ENCODE measurements around the gene CDHR5. TPM values are rescaled to one million over a fixed set of nuclear protein-coding genes. Genes with fewer than 3 reads are reported as not detected.
A peak's percentile ranks its signal among the peaks of the same experiment; 100 is the strongest.
"Not testable (repeated sequence)": the region's sequence is repeated elsewhere in the genome, so short reads cannot be mapped to it uniquely, and the experiment has no call there.

Gene CDHR5, protein sequence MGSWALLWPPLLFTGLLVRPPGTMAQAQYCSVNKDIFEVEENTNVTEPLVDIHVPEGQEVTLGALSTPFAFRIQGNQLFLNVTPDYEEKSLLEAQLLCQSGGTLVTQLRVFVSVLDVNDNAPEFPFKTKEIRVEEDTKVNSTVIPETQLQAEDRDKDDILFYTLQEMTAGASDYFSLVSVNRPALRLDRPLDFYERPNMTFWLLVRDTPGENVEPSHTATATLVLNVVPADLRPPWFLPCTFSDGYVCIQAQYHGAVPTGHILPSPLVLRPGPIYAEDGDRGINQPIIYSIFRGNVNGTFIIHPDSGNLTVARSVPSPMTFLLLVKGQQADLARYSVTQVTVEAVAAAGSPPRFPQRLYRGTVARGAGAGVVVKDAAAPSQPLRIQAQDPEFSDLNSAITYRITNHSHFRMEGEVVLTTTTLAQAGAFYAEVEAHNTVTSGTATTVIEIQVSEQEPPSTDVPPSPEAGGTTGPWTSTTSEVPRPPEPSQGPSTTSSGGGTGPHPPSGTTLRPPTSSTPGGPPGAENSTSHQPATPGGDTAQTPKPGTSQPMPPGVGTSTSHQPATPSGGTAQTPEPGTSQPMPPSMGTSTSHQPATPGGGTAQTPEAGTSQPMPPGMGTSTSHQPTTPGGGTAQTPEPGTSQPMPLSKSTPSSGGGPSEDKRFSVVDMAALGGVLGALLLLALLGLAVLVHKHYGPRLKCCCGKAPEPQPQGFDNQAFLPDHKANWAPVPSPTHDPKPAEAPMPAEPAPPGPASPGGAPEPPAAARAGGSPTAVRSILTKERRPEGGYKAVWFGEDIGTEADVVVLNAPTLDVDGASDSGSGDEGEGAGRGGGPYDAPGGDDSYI
- polyA plus RNA-seq (ENCODE audit: insufficient read length in 4 of 4): 10 to 100 TPM; 24.9 to 49.2 (median 41.9) TPM

DNA sequence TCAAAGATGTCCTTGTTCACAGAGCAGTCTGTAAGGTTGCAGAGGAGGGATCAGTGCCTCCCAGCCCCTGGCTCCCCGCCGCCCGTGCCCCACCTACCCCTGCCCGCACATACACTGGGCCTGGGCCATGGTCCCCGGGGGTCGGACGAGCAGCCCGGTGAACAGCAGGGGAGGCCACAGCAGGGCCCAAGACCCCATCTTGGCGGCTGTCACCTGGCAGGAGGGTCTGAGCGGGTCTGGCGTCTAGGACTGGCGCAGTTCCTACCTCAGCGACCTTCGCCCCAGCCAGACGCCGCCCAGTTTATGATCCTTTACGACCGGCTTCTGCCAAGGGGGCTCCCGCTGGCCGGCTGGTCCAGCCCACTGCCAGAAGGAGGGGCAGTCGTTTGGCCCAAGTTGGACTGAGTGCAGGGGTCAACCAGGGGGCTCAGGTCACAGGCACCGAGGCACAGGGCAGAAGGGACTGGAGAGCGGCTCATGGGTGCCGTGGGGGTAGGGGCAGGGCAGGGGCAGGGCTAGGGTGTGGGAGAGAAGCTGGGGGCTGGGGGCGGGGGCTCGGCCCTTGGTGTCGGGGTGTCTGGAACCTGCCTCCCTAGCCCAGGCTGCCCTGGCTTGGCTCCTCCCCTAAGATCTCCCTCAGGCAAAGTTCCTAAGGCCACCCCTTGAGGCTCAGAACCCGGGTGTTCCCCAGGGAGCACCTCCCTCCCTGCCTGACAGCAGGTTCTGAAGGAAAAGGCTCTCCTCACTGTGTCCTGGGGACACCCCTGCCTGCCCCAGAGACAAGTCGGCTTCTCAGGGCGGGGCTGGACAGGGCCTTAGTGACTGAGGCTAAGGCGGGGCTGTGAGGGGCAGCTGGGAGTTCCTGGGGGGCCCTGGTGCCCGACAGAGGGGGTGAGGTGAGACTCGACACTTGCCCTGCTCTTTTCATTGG, at the start of gene CDHR5:
Gene CDHR5, minus strand, starts transcription at position 251 of the 931 bp plus-strand sequence. Its CDS starts 53 bp downstream, at position 198.
- no peak for DNase-seq (ENCODE audit: low read depth in 4 of 4, low spot score in 2 of 4)

DNA sequence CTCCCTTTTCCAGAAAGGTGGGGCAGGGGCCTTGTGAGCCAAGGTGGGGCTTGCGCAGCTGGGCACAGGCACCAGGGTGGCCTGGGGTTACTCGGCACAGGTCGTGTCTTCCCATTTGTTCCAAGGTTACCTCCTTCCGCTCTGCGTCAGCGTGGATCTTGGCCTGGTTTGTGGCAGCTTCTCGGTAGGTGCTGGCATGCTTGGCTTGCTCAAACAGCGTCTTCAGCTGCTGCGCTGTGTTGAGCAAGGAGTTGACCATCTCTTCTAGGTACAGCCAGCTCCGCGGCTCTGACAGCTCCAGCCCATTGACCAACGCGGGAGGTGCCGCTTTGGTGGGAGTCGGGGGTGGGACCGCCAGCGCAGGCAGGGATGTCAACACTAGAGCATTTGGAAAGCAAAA, 49.7 kb upstream of the CDHR5 start:
- no peak for DNase-seq (ENCODE audit: low read depth in 4 of 4, low spot score in 2 of 4)

DNA sequence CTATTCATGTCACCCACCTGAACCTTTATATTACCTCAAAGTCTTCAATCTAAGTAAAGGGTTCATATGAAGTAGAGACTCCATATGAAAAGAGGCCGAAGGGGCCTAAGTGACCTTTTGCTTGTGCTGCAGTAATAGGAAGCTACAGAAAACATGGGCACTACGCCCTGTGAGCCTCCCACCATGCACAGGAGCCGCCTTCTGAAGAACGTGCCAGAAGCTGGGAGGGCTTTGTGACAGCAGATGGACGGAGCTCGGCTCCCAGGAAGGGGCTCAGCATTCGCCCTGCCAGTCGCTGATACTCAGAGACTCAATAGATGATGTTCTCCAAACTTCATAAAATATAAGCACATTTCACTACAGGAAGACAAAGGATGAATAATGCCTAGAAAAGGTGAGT, 49.1 kb upstream of the CDHR5 start:
- DNase-seq (ENCODE audit: low read depth in 4 of 4, low spot score in 2 of 4): no peak

DNA sequence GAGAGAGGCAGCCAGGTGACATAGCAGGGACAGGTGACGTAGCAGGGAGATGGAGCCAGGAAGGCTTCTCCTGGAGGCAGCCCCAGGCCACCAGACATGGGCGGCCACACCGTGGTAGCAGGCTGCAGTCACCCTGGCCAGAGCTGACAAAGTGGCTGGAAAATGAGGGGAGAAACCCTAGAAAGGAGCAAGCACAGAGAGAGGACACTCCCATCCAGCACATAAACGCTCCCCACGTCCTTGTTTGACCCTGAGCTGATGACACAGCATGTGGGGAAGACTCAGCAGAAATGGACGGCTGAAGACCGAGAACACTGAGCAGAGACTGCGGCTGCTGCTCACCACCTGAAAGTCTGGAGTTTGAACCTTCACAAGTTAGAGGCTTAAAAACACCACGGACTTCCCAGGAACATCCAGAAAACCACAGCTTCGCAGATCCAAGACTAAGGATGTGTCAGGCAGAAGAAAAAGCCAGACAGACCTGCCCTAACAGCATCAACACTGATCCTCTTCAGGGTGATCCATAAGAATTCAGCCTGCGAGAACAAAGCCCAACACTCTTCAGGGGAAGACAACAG, 41.0 kb upstream of the CDHR5 start:
- no peak for DNase-seq (ENCODE audit: low read depth in 4 of 4, low spot score in 2 of 4)

DNA sequence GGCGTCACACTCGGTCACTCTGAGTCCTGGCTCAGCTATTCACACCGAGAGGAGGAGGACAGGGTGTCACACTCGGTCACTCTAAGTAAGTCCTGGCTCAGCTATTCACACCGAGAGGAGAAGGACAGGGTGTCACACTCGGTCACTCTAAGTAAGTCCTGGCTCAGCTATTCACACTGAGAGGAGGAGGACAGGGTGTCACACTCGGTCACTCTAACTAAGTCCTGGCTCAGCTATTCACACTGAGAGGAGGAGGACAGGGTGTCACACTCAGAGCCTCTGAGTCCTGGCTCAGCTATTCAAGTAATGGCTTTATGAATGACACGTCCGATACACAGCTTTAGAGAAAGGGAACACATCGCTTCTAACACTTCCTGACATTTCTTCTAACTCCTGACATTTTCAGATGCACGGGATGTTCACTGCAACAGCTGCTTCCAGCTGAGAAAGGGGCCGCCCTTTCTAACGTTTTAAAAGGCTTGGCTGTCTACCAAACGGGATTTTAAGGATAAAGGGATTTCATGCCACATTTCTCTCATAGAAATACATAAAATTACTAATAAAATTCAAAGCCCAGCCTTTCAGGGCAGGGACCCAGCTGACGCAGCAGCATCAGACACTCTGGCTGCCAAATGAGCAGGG, 40.4 kb upstream of the CDHR5 start:
- peak in 3 of 4 donors; percentile 23 to 37 (median 24) for DNase-seq (ENCODE audit: low read depth in 4 of 4, low spot score in 2 of 4)

DNA sequence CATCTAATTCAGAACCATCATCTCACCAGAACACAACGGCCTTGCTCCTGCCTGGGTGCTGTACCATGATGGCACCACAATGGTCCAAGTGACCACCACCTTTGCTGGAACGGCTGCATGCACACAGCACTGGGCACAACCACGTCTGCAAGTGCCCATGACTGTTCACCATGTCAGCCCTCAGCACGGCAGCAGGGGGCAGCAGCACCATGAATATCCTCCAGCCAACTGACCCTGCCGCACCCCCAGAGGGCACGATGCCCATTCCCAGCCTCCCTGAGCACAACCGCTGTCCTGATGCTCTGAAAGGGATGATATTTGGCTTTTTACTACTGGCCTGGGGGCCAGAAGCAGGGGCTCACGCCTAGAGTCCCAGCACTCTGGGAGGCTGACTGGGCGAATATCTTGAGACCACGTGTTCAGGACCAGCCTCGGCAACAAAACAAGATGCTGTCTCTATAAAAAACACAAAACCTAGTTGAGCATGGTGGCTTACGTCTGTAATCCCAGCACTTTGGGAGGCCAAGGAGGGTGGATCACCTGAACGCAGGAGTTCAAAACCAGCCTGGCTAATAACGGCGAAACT, 38.0 kb upstream of the CDHR5 start:
- DNase-seq (ENCODE audit: low read depth in 4 of 4, low spot score in 2 of 4): no peak

DNA sequence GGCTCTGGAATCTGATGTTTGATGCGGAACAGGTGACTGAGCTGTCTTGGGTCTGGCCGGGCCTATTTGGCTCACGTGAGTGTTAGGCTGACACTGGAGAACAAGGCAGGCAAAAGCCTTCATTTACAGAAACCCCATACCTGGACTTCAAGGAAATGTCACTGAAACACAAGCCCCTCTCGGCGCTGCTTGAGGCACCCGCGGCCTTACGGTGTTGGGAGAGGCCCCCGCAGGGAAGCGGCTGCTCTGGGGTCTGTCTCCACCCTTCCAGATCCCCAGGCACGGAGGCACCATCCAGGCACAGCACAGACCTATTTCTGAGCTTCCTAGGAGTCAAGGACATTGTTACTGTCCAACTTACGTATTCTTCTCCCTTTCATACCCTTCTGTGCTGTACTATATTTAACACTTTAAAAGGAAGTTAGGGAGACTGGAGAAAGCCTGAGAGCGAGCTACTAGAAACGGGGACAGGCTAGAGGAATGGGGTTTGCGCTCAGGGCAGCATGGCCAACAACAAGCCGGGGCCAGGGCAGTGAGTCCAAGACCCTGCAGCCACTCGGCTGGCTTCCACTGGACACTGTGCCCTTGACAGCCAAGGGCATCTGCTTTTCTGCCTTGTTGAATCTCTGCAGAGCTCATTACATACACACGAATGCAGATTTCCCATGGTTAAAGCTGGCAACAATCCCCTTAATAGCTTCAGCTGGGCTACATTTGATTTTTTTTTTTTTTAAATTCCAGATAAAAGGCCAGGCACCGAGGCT, 36.1 kb upstream of the CDHR5 start:
- DNase-seq (ENCODE audit: low read depth in 4 of 4, low spot score in 2 of 4): no peak

DNA sequence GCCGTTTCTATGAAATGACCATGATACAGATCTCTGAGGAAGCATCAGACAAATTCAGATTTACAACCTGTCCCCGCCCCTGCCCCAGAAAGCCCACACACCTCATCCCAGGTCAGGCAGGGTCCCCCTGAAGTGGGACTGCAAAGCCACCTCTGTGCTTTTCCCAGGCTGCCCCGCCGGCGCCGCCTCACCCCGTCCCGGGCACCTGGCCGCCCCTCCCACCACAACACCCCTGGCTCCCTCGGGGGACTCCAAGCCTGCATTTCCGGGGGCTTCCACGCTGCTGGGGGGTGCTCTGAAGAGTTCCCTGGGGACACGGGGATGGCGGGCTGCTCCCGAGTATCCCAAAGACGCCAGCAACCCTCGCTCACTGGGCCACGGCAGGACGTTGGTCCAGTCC, 35.5 kb upstream of the CDHR5 start:
- DNase-seq (ENCODE audit: low read depth in 4 of 4, low spot score in 2 of 4): no peak

DNA sequence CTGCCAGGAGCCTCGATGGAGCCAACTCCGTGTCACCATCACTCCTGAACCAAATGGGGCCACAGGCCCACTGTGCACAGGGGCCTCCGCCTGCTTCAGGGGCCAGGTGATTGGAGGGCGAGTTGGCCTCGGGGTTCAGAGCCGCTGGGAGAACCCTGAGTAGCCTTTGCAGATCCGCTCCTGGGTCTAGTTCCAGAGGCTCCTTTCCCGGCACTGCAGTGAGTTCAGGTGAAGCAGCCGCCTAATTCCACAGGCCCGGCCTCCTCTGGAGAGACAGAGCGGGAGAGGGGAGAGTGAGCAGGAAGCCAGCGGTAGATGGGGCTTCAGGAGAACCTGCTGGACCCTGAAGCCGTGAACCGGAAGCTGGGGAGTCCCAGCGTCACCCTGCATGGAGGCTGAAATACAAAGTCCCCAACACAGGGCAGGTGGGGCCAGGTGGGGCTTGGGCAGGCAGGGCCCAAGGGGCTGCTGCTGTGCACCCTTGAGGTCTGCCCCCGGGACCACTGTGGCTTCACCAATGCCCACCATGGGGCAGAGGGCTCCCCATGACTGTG, 34.9 kb upstream of the CDHR5 start:
- DNase-seq (ENCODE audit: low read depth in 4 of 4, low spot score in 2 of 4): no peak

DNA sequence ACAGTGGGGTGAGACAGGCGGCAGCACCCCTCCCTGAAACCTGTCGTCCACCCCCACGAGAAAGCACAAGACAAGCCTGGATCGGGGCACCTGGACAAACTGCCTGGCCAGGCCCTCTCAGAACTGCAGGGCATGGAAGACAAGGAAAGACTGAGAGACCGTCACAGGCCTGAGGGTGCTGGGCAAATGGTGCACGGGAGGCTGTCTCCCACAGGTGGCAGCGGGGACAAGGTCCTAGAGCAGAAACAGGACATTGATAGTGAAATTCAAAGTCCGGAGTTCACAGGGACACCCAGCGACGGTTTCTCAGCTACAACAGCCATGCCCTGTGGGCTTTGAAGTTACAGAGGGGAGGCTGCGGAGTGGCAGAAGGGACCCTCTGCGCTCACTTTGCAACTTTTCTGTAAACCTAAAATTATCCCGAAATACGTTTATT, 33.0 kb upstream of the CDHR5 start:
- no peak for DNase-seq (ENCODE audit: low read depth in 4 of 4, low spot score in 2 of 4)

DNA sequence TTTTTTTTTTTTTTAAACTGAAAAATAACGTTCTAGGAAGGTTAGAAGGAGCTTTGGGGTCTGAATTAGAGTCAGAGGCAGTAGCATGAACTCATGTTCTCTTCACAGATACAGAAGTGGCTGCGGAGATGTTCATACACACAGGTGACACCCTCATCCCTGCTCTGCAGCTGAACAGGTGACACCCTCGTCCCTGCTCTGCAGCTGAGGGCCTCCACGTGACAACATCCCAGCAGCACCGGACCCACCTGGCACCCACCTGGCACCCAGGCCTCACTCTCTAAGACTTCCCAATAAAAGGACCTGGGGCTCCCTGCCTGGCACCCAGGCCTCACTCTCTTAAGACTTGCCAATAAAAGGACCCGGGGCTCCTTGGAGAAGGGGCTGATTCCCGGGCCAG, 32.1 kb upstream of the CDHR5 start:
- DNase-seq (ENCODE audit: low read depth in 4 of 4, low spot score in 2 of 4): no peak

DNA sequence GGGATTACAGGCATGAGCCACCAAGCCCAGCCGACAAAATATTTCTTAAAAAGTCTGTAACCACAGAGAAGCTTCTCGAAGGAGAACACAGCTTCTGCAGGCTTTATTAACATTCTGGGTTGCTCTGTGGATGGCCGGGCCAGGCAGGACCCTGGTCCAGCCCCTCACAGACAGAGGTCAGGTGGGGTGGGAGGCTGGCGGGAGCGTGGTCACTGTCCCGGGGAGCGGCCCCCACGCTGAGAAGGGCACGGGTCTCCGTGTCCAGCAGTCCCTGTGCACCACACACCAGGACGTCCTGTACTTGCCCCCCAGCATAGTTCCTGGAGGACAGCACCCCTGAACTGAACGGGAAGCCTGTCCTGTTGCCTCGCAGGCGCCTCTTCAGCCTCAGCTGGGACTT, 31.7 kb upstream of the CDHR5 start:
- DNase-seq (ENCODE audit: low read depth in 4 of 4, low spot score in 2 of 4): no peak

DNA sequence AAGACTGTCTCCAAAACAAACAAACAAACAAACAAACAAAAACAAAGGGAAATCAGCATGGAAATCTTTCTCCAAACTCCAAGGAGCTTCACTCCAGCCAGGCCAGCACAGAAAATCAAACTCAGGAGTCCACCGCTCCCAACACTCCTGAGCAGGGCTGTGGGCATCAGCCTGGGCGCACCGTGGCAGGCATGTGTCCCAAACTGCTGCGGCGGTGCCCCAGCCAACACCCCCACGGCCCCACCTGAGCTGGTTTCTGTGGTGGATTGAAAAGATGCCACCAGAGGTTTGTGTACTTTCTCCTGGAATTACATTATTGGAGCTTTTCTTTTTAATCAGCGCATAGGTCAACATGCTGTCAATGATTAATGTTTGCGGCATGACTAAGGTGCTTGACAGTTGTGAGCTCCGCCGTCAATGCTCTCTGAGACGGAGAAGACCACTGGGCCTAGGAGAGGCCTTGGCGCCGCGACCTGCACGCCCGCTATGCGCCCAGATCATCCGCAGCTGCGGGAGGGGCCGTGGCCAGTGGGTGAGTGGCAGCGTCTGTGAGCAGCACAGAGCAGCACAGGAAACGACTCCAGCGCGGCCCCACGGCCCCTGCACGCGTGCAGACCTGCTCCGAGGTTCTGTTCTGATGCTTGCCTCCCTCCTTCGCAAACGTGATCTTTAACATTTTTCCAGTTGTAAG, 30.4 kb upstream of the CDHR5 start:
- no peak for DNase-seq (ENCODE audit: low read depth in 4 of 4, low spot score in 2 of 4)

DNA sequence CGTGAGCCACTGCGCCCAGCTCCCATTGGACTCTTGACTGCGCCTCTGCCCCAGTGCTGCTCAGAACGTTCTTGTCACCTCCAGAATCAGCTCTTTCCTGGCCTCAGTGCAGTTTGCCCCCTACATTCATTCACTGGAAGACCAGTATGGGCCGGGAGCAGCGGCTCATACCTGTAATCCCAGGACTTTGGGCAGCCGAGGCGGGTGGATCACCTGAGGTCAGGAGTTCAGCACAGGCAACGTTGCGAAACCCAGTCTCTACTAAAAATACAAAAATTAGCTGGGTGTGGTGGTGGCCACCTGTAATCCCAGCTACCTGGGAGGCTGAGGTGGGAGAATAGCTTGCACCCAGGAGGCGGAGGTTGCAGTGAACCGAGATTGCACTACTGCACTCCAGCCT, 29.7 kb upstream of the CDHR5 start:
- DNase-seq (ENCODE audit: low read depth in 4 of 4, low spot score in 2 of 4): not testable (repeated sequence)

DNA sequence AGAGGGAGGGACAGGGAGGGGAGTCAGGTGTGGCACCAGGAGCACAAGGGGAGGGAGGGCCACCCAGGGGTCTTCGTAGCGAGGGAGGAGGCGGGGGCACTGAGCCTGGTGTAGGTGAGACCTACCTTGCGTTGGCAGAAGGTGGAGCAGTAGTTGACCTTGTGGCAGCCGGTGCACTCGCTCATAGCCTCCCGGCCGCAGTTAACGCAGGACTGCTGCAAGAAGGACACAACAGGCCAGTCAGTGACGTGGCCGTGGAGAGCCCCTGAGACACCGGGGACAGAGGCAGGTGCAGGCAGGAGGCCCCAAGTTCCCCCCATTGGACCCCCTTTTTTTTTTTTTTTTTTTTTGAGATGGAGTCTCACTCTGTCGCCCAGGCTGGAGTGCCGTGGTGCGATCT, 29.1 kb upstream of the CDHR5 start:
- no peak for DNase-seq (ENCODE audit: low read depth in 4 of 4, low spot score in 2 of 4)

DNA sequence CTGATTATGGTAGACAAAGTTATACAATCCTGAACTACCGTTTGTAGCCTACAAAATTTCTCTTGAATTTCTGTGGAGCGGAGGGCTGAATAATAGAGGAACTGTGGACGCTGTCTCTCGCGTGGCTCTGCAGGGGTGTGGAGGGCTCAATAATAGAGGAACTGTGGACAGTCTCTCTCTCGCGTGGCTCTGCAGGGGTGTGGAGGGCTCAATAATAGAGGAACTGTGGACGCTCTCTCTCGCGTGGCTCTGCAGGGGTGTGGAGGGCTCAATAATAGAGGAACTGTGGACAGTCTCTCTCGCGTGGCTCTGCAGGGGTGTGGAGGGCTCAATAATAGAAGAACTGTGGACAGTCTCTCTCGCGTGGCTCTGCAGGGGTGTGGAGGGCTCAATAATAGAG, 28.4 kb upstream of the CDHR5 start:
- DNase-seq (ENCODE audit: low read depth in 4 of 4, low spot score in 2 of 4): not testable (repeated sequence)

DNA sequence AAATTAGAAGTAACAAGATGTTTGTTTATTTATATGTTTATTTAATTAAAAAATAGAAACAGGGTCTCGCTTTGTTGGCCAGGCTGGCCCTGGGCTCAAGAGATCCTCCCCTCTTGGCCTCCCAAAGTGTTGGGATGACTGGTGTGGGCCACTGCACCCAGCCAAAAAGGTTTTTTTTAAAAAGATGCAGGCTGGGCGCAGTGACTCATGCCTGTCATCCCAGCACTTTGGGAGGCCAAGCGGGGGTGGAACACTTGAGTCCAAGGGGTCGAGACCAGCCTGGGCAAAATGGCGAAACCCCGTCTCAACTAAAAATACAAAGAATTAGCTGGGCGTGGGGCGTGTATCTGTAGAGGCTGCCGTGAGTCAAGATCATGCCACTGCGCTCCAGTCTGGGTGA, 25.7 kb upstream of the CDHR5 start:
- DNase-seq (ENCODE audit: low read depth in 4 of 4, low spot score in 2 of 4): no peak

DNA sequence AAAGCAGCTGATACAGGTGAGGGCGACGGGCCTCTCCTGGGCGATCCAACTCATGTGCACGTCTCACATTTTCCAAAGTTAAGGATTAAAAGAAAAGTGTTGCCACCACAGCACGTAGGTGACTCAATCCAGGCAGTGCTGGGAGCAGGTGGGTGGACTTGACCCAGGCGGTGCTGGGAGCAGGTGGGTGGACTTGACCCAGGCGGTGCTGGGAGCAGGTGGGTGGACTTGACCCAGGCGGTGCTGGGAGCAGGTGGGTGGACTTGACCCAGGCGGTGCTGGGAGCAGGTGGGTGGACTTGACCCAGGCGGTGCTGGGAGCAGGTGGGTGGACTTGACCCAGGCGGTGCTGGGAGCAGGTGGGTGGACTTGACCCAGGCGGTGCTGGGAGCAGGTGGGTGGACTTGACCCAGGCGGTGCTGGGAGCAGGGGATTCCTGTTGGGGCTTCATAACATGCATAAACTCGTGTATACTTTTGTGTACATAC, 23.0 kb upstream of the CDHR5 start:
- not testable (repeated sequence) for DNase-seq (ENCODE audit: low read depth in 4 of 4, low spot score in 2 of 4)
